GM18505 (cell line): ENCODE results near the gene OR4D11.
"Not testable (repeated sequence)": the region's sequence is repeated elsewhere in the genome, so short reads cannot be mapped to it uniquely, and the experiment has no call there.

ENCODE experiments used
- ATAC-seq: cut with Tn5 transposase; IDR thresholded peaks from one replicate; pipeline ENCODE4 v1.9.1; 2021; ENCODE audit not compliant: unreplicated experiment
- POLR2A ChIP-seq: IDR thresholded peaks from 4 replicates; pipeline ENCODE4 v1.6.1; 2011; ENCODE audit warnings: borderline replicate concordance; ENCODE audit not compliant: insufficient read depth, insufficient read length; ENCODE audit errors: extremely low read depth

The OR4D11 gene

DNA sequence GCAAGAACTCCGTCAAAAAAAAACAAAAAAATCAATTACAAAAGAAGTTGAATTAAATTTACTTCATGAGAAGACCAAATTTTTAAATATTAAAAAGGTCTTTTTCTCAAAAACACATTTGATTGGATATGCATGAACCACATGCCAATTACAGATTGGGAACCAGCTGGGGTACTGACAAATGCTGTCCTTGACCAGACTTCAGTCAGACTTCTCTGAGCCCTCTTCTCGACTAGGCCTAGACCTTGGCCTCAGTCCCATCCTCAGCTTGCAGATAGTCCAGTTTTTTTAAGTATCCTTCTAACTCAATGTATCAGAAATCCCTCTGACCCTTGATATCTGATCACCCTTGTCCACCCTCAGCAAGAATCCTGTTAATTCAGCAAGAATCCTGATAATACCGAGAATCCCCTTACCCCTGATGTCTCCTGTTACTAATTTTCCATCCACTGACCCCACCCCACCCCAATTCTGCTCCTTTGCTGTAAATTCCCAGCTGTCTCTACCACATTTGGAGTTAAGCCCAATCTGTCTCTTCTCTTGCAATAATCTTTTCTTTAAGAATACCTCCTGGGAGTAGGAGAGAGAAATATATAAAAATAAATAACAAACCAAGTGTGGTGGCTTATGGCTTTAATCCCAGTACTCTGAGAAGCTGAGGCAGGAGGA lies 38.9 kb downstream of the OR4D11 start:
- ATAC-seq, result no peak
- no peak for TF ChIP-seq POLR2A

DNA sequence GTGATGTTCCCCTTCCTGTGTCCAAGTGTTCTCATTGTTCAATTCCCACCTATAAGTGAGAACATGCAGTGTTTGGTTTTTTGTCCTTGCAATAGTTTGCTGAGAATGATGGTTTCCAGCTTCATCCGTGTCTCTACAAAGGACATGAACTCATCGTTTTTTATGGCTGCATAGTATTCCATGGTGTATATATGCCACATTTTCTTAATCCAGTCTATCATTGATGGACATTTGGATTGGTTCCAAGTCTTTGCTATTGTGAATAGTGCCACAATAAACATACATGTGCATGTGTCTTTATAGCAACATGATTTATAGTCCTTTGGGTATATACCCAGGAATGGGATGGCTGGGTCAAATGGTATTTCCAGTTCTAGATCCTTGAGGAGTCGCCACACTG lies 40.3 kb downstream of the OR4D11 start:
- ATAC-seq, result not testable (repeated sequence)

DNA sequence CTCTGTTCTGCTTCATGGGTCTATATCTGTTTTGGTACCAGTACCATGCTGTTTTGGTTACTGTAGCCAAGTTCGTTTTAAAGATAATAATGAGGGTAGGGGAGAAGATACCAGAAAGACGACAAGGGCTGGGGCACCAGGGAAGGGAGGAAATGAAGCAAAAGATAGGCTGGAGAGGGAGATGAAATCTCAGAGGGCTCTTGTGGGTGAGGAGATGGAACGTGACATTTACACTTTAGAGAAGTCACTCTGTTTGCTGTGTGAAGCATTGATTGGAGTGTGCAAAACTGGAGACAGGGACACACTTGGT lies 41.4 kb downstream of the OR4D11 start:
- ATAC-seq, result no peak
- no peak for TF ChIP-seq POLR2A

DNA sequence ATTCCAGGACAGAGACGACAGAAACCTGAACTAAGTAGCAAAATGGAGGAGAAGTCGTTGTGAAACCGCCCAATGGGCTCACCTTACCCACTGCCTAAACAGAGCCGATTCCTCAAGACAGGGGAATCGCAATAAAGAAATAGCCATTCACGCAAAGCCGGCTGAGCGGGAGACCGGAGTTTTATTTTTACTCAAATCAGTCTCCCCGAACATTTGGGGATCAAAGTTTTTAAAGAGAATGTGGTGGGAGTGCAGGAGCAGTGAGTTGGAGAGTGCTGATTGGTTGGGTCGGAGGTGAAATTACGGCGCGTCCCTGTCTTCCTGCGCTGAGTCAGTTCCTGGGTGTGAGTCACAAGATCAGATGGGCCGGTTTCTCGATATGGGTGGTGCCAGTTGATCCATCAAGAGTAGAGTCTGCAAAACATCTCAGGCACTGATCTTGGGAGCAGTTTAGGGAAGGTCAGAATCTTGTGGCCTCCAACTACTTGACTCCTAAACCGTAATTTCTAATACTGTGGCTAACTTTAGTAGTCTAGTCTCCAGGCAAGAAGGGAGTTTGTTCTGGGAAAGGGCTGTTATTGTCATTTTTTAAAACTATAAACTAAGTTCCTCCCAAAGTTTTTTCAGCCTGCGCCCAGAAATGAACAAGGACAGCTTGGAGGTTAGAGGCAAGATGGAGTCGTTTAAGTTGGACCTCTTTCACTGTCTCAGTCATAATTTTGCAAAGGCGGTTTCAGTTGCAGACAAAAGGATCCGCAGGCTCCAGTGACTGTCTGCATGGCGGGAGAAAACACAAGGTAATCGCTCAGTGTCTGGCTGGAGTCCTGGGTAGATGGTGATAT lies 42.0 kb downstream of the OR4D11 start:
- TF ChIP-seq POLR2A, result no peak
- no peak for ATAC-seq

DNA sequence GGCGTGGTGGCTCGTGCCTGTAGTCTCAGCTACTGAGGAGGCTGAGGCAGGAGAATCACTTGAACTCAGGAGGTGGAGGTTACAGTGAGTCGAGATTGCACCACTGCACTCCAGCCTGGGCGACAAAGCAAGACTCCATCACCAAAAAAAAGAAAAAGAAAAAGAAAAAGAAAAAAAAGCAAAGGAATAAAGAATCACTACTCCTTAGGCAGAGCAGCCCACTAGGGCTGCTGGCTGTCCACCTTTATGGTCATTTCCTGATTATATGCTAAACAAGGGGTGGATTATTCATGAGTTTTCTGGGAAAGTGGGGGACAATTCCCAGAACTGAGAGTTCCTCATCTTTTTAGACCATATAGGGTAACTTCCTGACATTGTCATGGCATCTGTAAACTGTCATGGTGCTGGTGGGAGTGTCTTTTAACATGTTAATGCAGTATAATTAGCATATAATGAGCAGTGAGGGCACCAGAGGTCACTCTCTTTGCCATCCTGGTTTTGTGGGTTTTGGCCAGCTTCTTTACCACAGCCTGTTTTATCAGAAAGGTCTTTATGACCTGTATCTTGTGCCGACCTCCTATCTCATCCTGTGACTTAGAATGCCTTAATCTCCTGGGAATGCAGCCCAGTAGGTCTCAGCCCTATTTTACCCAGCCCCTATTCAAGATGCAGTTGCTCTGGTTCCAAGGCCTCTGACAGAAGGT lies 44.4 kb downstream of the OR4D11 start:
- not testable (repeated sequence) for ATAC-seq

DNA sequence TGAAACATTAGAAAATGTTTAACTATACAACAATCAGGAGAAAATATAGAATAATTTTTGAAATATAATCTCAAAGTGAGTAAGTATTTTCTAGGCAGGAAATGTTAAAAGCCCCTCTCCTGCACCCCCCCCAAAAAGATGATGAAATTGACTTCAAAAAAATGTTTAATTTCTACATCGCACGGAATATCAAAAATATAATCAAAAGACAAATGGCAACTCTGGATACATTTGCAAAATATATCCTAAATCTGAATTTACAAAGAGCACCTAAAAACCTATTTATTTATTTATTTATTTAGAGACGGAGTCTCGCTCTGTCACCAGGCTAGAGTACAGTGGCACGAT lies 44.9 kb downstream of the OR4D11 start:
- no peak for ATAC-seq
- no peak for TF ChIP-seq POLR2A

DNA sequence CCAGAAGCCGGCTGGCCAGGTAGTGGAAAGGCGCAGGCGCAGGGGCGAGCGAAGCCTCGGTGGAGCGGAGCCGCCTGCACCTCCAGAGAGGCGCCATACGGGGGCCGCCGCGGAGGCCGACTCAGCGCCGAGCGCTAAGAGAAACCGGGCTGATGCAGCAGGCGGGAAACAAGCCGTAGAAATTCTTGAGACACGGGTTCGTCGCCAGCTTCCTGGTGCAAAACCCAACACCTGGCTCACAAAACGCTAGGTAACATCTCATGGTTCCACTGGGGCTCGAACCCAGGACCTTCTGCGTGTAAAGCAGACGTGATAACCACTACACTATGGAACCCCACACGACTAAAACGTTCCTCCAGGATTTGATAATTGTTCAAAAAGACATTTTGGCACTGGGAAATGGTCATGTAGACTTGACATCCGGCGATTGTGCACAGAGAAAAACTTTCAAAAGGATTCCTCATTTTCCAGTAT lies 47.0 kb downstream of the OR4D11 start:
- peak; percentile 92 for ATAC-seq
- TF ChIP-seq POLR2A, result peak; percentile 50

DNA sequence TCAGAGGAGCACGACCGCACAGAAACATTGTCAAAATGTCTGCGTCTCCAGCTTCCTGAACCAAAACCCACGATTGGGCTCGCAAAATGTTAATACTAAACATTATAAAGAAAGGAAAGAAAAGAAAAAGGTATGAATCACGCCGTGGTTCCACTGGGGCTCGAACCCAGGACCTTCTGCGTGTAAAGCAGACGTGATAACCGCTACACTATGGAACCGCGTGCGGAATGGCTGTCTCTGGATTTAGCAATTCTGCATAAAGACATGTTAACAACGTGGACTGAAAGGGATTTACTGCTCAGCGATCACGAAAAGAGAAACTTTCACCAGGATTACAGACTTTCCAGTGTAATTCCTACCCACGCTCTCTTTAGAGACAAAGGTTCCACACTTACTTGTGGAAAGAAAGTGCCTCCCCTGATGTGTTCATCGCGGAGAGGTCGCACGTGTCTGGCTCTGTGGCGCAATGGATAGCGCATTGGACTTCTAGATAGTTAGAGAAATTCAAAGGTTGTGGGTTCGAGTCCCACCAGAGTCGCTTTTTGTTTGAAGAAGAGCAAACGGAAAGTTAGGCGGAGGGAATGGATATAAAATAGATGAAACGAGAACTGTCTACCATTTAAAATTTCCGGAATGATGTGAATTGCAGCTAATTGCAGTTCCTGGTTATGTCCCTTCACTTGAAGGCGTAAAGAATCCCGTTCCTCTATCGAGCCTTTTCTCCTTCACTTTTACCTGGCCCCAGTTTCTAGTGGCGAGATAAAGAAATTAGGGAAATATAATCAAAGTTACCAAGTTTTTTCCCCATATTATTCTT lies 47.7 kb downstream of the OR4D11 start:
- ATAC-seq, result peak; percentile 40
- TF ChIP-seq POLR2A, result no peak

DNA sequence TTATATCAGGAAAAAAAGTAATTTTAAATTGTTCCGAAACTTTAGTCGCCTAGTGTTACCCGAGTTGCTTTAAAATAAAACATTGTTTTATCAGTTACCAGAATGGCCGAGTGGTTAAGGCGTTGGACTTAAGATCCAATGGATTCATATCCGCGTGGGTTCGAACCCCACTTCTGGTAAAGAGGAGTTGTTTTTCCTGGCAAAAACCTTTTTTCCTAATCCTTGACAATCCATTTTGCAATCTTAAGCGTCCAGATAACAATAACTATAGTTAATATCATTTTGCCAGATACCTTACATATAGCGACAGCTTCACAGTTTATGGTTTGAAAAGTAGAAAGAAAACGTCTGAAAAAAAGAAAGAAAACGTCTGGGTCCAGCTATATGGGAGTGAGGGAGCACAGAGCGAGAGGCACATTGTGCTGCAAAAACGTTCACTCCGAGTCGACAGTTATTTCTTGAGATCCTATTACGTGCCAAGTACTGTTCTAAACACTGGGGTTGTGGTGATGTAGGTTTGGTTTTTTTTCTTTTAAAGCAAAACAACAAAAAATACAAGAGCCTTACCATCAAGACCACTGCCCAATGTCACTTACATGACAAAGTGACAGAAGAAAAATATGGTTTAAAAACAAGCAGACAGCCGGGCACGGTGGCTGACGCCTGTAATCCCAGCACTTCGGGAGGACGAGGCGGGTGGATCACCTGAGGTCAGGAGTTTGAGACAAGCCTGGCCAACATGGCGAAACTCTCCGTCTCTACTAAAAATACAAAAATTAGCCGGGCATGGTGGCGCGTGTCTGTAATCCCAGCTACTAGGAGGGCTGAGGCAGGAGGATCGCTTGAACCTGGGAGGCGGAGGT lies 48.5 kb downstream of the OR4D11 start:
- no peak for TF ChIP-seq POLR2A
- no peak for ATAC-seq

DNA sequence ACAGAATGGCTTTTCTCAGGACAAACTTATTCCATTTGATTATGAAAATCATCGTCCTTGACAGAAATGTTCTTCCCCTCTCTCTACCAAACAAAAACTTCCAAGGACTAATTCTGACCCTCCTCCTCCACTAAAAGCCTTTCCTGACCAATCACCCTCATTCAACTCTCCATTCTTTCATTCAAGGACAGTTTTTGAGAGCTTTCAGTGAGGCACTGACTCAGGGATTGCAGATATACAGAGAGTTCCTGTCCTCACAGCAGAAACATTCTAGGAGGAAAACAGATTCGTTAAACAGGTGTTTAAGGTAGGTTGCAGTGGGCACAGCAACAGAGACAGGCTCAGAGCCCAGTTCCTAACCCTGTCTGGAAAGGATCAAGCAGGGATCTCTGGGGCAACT lies 49.5 kb downstream of the OR4D11 start:
- TF ChIP-seq POLR2A, result no peak
- ATAC-seq, result no peak

DNA sequence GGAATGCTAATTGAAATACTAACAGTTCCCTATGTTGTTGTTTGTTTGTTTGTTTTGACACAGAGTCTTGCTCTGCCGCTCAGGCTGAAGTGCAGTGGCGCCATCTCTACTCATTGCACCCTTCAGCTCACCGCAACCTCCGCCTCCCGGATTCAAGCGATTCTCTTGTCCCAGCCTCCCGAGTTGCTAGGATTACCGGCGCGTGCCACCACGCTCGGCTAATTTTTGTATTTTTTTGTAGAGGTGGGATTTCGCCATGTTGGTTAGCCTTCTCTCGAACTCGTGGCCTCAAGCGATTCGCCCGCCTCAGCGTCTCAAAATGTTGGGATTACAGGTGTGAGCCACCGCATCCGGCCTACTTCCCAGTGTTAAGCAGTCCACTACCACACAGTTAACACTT lies 49.9 kb downstream of the OR4D11 start:
- TF ChIP-seq POLR2A, result no peak
- ATAC-seq, result no peak
